IPS-15b (cell line): ENCODE results near the gene PYGO2.

Experiments
- H3K27me3 ChIP-seq: one replicate; pipeline ENCODE4 v1.6.1; 2013; ENCODE audit warnings: low read length; ENCODE audit not compliant: control insufficient read depth, insufficient read depth
- H3K36me3 ChIP-seq: one replicate; pipeline ENCODE4 v1.6.1; 2013; ENCODE audit warnings: low read length; ENCODE audit not compliant: control insufficient read depth, insufficient read depth
- H3K4me1 ChIP-seq: one replicate; pipeline ENCODE4 v1.6.1; 2013; ENCODE audit warnings: mild to moderate bottlenecking, low read length; ENCODE audit not compliant: control insufficient read depth, insufficient read depth
- H3K4me3 ChIP-seq: one replicate; pipeline ENCODE4 v1.5.1; 2013; ENCODE audit warnings: low read depth, low read length
- H3K9ac ChIP-seq: one replicate; pipeline ENCODE4 v1.6.1; 2013; ENCODE audit warnings: low read depth, mild to moderate bottlenecking, low read length
- H3K9me3 ChIP-seq: one replicate; pipeline ENCODE4 v1.6.1; 2013; ENCODE audit warnings: mild to moderate bottlenecking, low read length; ENCODE audit not compliant: control insufficient read depth, insufficient read depth

The PYGO2 gene

DNA sequence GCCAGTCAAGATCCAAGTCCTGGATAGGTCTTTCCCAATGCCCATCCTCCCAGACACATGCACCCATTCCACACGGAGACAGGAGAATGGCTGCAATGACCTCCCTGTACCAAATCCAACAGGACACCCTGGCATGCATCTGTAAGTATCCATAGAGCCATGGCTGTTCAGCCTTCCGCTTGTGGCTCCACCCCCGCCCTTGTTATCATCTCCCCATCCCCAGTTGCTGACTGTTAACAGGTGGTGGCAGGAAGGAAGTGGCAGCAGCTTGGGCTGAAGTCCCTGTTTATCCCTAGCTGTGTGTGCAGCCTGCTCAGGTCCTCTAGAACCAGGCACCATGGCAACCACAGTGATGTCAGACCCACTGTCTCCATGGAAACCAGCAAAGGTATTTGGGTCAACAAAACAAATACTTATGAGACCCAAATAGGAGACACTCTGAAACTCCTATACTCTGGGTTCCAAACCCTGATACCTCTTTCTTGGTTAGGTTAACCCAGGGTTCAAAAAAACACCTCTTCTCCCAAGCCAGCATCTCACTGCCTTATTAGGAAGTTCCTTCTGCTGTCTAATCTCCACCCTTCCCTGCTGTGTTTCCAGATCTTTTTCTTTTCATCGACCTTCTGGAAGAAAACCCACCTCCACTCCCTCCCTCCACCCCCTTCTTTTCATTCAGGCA is 6.4 kb downstream of the PYGO2 start:
- H3K4me1 ChIP-seq = peaks cover 14% of the 10 kb centered on the region
- H3K9me3 ChIP-seq = no peaks in the 10 kb centered on the region
- H3K4me3 ChIP-seq = peak overlapping the region; percentile 75
- no peak overlapping the region for H3K9ac ChIP-seq
- H3K36me3 ChIP-seq = peaks cover 13% of the 10 kb centered on the region
- no peaks in the 10 kb centered on the region for H3K27me3 ChIP-seq

DNA sequence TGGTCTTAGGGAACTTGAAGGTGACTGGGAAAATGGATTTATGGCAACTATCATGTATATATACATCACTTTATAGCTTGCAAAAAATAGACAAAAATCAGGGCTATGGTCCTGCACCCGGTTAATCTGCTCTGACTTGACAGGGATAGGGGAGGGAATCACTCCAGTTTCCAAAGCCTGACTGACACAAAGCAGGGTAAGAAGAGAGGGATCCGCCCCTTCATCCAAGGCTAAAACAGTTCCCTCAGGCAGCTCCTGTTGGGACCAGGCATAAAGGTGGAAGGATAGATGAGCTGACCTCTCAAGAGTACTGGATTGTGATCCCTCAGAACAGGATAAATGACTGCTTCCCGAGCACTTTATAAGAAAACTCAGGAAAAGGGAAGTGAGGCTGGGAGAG is 7.0 kb downstream of the PYGO2 start:
- H3K9me3 ChIP-seq = no peaks in the 10 kb centered on the region
- H3K36me3 ChIP-seq = peaks cover 10% of the 10 kb centered on the region
- no peak overlapping the region for H3K9ac ChIP-seq
- no peak overlapping the region for H3K4me3 ChIP-seq
- H3K27me3 ChIP-seq = no peaks in the 10 kb centered on the region
- peaks cover 14% of the 10 kb centered on the region for H3K4me1 ChIP-seq

DNA sequence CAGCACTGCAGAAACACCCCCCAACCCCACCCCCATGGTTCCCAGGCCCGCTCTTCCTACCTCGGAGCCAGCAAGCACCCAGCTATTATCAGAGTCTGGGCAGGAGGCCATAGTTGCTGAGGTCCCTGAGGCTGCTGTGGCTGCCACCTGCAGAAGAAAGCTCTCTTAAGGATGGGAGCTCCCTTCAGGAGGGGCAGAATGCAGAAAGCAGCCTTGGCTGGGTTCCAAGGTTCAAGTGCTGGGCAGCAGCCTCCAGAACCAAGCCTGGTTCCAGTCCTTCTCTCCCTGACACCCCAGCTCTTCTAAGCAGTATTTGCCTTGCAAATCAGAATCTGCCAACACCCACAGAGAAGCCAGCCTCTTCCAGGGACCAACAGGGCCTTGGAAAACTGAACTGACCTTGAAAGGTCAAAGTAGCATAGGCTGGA is 8.0 kb downstream of the PYGO2 start:
- Histone ChIP-seq H3K36me3 (peaks cover 4% of the 10 kb centered on the region), H3K4me3 (no peak overlapping the region), H3K9ac (no peak overlapping the region), H3K27me3 (no peaks in the 10 kb centered on the region), H3K4me1 (peaks cover 14% of the 10 kb centered on the region), H3K9me3 (no peaks in the 10 kb centered on the region)

DNA sequence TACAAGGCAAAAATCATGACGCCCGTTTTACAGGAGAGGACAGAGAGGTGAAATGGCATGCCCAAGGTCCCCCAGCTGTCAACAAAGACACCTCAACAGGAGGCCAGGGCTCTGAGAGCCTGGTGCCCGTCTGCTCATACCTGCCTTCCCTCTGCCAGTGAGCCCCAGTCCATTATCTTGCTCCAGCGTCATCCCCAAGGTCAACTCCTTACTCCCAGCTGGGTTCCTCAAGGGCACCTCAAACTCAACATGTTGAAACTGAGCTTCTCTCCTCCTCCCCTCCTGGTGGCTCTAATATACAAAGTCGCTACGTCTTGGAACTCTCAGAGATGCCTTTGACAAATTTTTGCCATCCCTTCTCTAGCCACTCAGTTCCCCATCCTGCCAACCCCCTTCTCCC is 8.9 kb downstream of the PYGO2 start:
- H3K27me3 ChIP-seq = no peaks in the 10 kb centered on the region
- peaks cover 3% of the 10 kb centered on the region for H3K36me3 ChIP-seq
- H3K4me1 ChIP-seq = peaks cover 14% of the 10 kb centered on the region
- H3K9me3 ChIP-seq = no peaks in the 10 kb centered on the region
- no peak overlapping the region for H3K4me3 ChIP-seq
- H3K9ac ChIP-seq = no peak overlapping the region

DNA sequence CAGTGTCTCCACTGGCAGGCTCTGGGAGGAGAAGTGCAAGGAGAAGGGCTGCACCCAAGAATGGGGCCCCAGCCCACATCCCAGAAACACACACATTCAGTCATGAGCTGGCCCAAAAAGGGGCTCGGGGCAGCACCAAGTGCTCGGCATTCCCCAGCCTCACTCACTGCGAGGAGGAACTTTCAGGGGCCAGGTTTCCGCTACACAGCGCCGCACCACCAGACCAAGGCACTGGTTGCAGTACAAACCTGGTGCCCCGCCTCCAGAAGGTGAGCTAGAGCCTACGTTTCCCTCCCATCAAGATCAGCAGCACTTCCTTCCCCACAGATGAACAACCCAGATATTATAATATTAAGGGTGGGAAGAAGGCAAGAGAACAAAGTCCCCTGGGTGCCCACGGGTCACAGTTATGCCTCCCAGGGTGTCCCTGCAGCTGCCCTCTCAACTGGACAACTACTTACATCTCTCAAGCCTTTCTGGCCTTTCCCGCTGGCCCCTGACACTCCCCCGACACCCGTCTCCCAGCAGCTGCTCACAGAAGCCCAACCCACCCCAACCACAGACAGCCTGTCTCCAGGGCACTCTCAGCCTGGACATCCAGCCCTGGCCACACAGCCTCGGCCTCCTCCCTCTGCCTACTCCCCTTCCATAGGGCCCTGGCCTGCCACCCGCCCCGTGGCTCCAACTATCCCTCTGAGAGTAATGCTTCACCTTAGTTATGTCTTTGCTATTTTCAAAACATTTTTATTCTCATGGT is 9.5 kb downstream of the PYGO2 start:
- peaks cover 12% of the 10 kb centered on the region for H3K4me1 ChIP-seq
- no peaks in the 10 kb centered on the region for H3K9me3 ChIP-seq
- no peaks in the 10 kb centered on the region for H3K27me3 ChIP-seq
- H3K36me3 ChIP-seq = peaks cover 3% of the 10 kb centered on the region
- H3K4me3 ChIP-seq = no peak overlapping the region
- H3K9ac ChIP-seq = no peak overlapping the region

DNA sequence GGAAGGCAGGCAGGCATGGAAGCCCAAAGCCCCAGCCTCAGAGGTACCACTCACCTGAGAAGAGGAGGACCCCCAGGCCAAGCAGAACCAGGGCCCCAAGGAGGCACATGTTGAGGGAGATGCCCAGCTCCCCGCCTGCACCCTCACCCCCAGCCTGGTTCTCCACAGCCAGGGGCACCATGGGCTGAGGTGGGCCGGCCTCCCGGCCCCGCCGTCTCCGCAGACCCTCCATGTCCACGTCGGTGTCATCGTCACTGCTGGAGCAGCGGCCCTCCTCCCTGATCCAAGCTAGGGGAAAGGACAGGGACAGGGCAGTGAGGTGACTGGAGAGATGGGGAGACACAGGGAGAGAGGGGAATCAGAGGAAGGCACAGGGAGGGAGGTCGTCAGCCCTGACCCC is 13.5 kb downstream of the PYGO2 start:
- H3K36me3 ChIP-seq = peaks cover 3% of the 10 kb centered on the region
- H3K4me1 ChIP-seq = no peaks in the 10 kb centered on the region
- no peak overlapping the region for H3K9ac ChIP-seq
- no peaks in the 10 kb centered on the region for H3K9me3 ChIP-seq
- no peak overlapping the region for H3K4me3 ChIP-seq
- no peaks in the 10 kb centered on the region for H3K27me3 ChIP-seq

DNA sequence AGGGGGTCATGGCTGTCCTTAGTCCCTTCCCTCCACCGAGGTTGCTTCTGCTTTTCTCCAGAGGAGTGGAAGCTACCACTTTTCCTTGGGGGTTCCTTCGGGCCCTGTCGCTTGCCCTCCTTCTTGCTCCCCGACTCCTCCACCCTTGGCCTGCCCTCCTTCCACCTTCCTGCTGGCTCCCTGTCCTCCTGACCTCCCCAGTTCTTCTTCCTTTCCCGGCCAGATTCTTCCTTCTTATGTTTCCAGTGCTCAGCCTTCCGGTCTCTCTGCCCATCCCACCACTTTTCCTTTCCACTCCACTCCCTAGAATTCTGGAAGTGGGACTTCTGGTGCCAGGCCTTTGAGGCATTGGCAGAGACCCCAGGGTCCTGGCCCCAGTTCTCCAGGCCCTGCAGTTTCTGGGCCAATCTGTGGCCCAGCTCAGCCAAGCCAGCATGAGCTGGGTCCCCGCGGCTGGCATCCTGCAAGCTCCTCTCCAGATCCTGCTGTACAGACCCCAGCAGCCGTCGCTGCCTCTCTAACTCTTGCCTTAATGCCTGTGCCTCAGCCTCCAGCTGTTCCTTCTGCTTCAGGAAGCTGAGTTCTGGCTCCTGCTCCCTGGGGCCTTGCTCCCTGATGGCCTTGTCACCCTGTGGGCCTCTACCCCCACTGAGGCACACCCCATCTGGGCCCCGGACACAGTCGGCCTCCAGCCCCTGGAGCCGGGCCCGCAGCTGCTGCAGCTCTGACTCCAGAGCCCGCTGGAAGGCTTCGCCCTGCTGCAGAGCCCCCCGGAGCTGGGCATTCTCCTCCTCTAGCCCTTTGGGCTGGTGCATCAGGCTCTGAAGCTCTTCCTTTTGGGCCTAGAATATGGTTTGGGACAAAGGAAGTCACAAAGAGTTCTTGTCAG is 15.4 kb downstream of the PYGO2 start:
- H3K4me1 ChIP-seq = no peaks in the 10 kb centered on the region
- no peaks in the 10 kb centered on the region for H3K9me3 ChIP-seq
- no peak overlapping the region for H3K4me3 ChIP-seq
- no peak overlapping the region for H3K9ac ChIP-seq
- no peaks in the 10 kb centered on the region for H3K27me3 ChIP-seq
- peaks cover 3% of the 10 kb centered on the region for H3K36me3 ChIP-seq

DNA sequence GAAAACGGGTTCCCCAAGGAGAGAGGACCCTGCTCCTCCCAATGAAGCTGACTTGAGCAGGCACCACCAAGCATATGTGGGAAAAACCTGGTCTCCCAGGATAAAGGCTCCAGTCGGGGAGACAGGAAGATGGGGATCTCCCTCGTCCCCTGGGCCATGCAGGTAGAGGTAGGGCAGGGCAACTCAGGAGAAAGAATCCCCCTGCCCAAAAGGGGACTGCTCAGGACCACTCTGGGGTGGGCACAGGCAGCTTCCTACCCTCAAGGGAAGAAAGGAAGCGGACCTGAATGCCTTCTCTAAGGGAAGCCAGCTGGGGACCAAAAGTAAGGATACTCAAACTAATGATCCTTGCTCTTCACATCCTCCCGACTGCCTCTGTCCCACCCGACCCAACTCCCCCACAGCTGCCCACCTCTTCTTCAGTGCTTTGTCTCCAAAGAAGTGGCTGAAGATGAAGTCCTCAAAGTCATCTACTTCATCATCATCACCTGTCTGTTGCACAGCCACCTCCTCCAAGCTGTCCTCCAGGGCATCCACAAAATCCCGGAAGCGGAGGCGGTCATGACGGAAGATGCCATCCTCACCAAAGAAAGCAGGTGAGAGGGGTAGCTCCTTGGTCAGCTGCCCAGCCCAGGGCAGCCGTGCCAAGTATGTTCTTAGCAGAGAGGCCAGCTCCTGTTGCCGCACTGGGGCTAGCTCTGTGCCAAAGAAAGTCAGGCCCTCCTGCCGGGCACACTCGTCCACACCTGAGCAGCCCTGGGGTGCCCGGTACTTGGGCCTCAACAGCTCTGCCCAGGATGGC is 16.2 kb downstream of the PYGO2 start:
- Histone ChIP-seq H3K4me1 (no peaks in the 10 kb centered on the region), H3K4me3 (no peak overlapping the region), H3K9me3 (no peaks in the 10 kb centered on the region), H3K27me3 (no peaks in the 10 kb centered on the region), H3K9ac (no peak overlapping the region), H3K36me3 (peaks cover 3% of the 10 kb centered on the region)

DNA sequence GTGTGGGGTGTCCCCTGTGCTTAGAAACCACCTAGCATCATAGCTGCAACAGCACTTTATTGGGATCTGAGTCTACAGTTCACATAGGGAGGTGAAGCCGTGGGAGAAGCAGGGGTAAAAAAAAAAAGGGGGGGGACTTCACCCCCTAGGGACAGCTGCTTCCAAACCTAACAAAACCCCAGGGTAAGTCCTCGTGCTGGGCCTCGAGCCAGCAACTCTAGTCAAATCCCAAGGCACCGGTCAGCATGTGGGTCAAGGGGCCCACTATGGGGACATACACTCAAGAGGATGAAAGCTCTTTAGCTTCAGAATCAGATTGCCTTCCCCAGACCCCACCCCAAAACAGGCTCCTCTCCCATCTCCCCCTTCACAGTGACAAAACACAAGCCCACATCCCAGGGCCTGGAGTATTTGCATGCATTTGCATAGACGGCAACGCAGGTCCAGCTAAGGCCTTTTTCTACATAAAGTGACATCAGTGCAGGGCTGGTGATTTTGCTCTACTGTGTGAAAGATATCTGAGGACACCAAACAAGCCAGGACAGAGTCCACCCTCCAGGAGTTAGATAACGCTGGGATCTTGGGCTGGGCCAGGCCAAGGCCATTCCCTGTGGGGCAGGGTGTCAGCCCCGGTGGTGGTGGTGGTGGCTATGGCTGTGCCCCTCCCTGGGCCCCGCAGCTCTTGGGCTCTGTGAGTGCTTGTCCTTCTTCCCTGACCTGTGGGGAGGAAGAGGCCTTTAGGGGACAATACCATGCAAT is 17.0 kb downstream of the PYGO2 start:
- Histone ChIP-seq H3K27me3 (no peaks in the 10 kb centered on the region), H3K9me3 (no peaks in the 10 kb centered on the region), H3K4me3 (no peak overlapping the region), H3K36me3 (peaks cover 3% of the 10 kb centered on the region), H3K9ac (no peak overlapping the region), H3K4me1 (peaks cover 4% of the 10 kb centered on the region)

DNA sequence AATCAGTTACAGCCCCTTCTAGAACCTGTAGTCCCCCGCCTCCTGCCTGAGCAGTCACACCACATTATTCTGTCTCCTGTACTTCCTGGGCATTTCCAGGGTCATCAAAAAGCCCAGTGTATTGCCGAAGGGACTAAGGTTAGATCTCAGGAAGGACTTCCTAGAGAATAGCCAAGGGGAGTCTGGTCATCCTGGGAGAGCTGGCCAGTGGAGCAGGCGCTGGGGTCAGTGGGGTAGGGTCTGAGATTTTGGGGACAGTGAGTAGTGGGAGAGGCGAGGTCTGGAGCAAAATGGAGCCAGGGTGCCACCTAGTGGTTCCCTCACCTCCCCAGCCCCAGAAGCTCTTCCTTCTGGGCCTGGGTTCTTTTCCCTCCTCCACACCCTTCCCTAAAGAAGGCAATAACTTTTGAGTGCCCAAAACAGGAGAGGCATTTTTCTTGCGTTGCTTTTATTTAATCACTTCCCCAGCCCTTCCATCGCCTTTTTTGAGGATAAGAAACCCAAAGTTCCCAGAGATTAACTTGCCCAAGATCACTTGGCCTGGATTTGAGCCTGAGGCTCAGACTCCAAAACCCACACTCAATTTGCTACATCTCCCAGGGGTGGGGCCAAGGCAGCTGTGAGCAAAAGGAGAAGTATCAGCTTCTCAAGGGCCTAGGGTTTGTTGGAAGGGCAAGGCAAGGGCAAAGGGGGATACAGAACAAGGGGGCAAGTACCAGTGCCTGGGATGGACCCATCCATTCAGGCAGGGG is 17.8 kb downstream of the PYGO2 start:
- H3K4me1 ChIP-seq = peaks cover 4% of the 10 kb centered on the region
- H3K36me3 ChIP-seq = peaks cover 3% of the 10 kb centered on the region
- no peaks in the 10 kb centered on the region for H3K27me3 ChIP-seq
- H3K4me3 ChIP-seq = no peak overlapping the region
- H3K9ac ChIP-seq = no peak overlapping the region
- H3K9me3 ChIP-seq = no peaks in the 10 kb centered on the region
